ENCODE measurements around the gene HGF. TPM values are rescaled to one million over a fixed set of nuclear protein-coding genes. Genes with fewer than 3 reads are reported as not detected.
A peak's percentile ranks its signal among the peaks of the same experiment; 100 is the strongest.

HGF gene
- total RNA-seq, 1 experiment from 2014 or later: 0.16 TPM

GRCh38 chr7:81690251-81690650, 79.6 kb downstream of the HGF start:
- H3K27ac ChIP-seq: no peak overlapping the region
- H3K4me1 ChIP-seq: peaks cover 2% of the 10 kb centered on the region
- no peak for DNase-seq
- H3K36me3 ChIP-seq: no peaks in the 10 kb centered on the region
- no peaks in the 10 kb centered on the region for H3K9me3 ChIP-seq (replicated peaks)
- H3K27me3 ChIP-seq: no peaks in the 10 kb centered on the region
- H3K4me3 ChIP-seq: no peak overlapping the region

GRCh38 chr7:81688622-81689411, 81.0 kb downstream of the HGF start:
- Histone ChIP-seq H3K27me3 (no peaks in the 10 kb centered on the region), H3K4me1 (peaks cover 7% of the 10 kb centered on the region), H3K9me3 (replicated peaks) (no peaks in the 10 kb centered on the region), H3K27ac (no peak overlapping the region), H3K36me3 (no peaks in the 10 kb centered on the region), H3K4me3 (no peak overlapping the region)
- DNase-seq: no peak

- Histone ChIP-seq H3K27me3 (no peaks in the 10 kb centered on the region), H3K4me1 (peaks cover 7% of the 10 kb centered on the region), H3K4me3 (no peak overlapping the region), H3K9me3 (replicated peaks) (no peaks in the 10 kb centered on the region), H3K27ac (no peak overlapping the region), H3K36me3 (no peaks in the 10 kb centered on the region)
- no peak for DNase-seq
These were observed 82.8 kb downstream of the HGF start for GRCh38 chr7:81687062-81687461.

GRCh38 chr7:81685270-81685868, 84.5 kb downstream of the HGF start:
- no peaks in the 10 kb centered on the region for H3K27me3 ChIP-seq
- no peaks in the 10 kb centered on the region for H3K36me3 ChIP-seq
- H3K27ac ChIP-seq: no peak overlapping the region
- H3K9me3 ChIP-seq (replicated peaks): no peaks in the 10 kb centered on the region
- no peak overlapping the region for H3K4me3 ChIP-seq
- peaks cover 7% of the 10 kb centered on the region for H3K4me1 ChIP-seq
- DNase-seq: no peak

- Histone ChIP-seq H3K9me3 (replicated peaks) (no peaks in the 10 kb centered on the region), H3K4me1 (peaks cover 7% of the 10 kb centered on the region), H3K27me3 (no peaks in the 10 kb centered on the region), H3K36me3 (no peaks in the 10 kb centered on the region), H3K27ac (no peak overlapping the region), H3K4me3 (no peak overlapping the region)
- DNase-seq: peak; percentile 97
These were observed 85.2 kb downstream of the HGF start for GRCh38 chr7:81684514-81685269.

- H3K27me3 ChIP-seq: no peaks in the 10 kb centered on the region
- H3K9me3 ChIP-seq (replicated peaks): no peaks in the 10 kb centered on the region
- H3K27ac ChIP-seq: no peak overlapping the region
- no peak overlapping the region for H3K4me3 ChIP-seq
- H3K36me3 ChIP-seq: no peaks in the 10 kb centered on the region
- no peak for DNase-seq
- H3K4me1 ChIP-seq: peaks cover 7% of the 10 kb centered on the region
These were observed 85.8 kb downstream of the HGF start for GRCh38 chr7:81684033-81684432.

GRCh38 chr7:81682873-81683272, 87.0 kb downstream of the HGF start:
- Histone ChIP-seq H3K9me3 (replicated peaks) (no peaks in the 10 kb centered on the region), H3K27ac (no peak overlapping the region), H3K4me1 (peaks cover 7% of the 10 kb centered on the region), H3K4me3 (no peak overlapping the region), H3K36me3 (no peaks in the 10 kb centered on the region), H3K27me3 (no peaks in the 10 kb centered on the region)
- DNase-seq: no peak

- Histone ChIP-seq H3K36me3 (no peaks in the 10 kb centered on the region), H3K27me3 (no peaks in the 10 kb centered on the region), H3K4me3 (no peak overlapping the region), H3K27ac (no peak overlapping the region), H3K4me1 (peaks cover 4% of the 10 kb centered on the region), H3K9me3 (replicated peaks) (no peaks in the 10 kb centered on the region)
- no peak for DNase-seq
These were observed 89.7 kb downstream of the HGF start for GRCh38 chr7:81680120-81680519.

GRCh38 chr7:81676813-81677212, 93.0 kb downstream of the HGF start:
- peaks cover 6% of the 10 kb centered on the region for H3K4me1 ChIP-seq
- peak in 1 of 2 experiments; percentile 16 for DNase-seq
- no peaks in the 10 kb centered on the region for H3K36me3 ChIP-seq
- H3K27ac ChIP-seq: no peak overlapping the region
- no peaks in the 10 kb centered on the region for H3K27me3 ChIP-seq
- 0 out of 2 replicates have a peak, but pooled peaks cover 2% of the 10 kb centered on the region for H3K9me3 ChIP-seq (replicated peaks)
- H3K4me3 ChIP-seq: no peak overlapping the region

- DNase-seq: no peak
- no peak overlapping the region for H3K4me3 ChIP-seq
- H3K4me1 ChIP-seq: peaks cover 6% of the 10 kb centered on the region
These were observed 93.6 kb downstream of the HGF start for GRCh38 chr7:81676105-81676811.

GRCh38 chr7:81674431-81674830, 95.4 kb downstream of the HGF start:
- no peak overlapping the region for H3K4me3 ChIP-seq
- 0 out of 2 replicates have a peak, but pooled peaks cover 2% of the 10 kb centered on the region for H3K9me3 ChIP-seq (replicated peaks)
- no peak overlapping the region for H3K27ac ChIP-seq
- H3K4me1 ChIP-seq: peaks cover 6% of the 10 kb centered on the region
- no peak for DNase-seq
- H3K36me3 ChIP-seq: no peaks in the 10 kb centered on the region
- H3K27me3 ChIP-seq: no peaks in the 10 kb centered on the region

More at GRCh38 chr7:81676105-81676811, 93.6 kb downstream of the HGF start:
- Histone ChIP-seq H3K9me3 (replicated peaks) (0 out of 2 replicates have a peak, but pooled peaks cover 2% of the 10 kb centered on the region), H3K27ac (no peak overlapping the region), H3K36me3 (no peaks in the 10 kb centered on the region), H3K27me3 (no peaks in the 10 kb centered on the region)

- H3K9me3 ChIP-seq (replicated peaks): 0 out of 2 replicates have a peak, but pooled peaks cover 2% of the 10 kb centered on the region
- no peak overlapping the region for H3K27ac ChIP-seq
- H3K4me1 ChIP-seq: peaks cover 6% of the 10 kb centered on the region
- no peaks in the 10 kb centered on the region for H3K36me3 ChIP-seq
- peak; percentile 21 to 69 for DNase-seq
- H3K27me3 ChIP-seq: no peaks in the 10 kb centered on the region
- no peak overlapping the region for H3K4me3 ChIP-seq
These were observed 97.0 kb downstream of the HGF start for GRCh38 chr7:81672872-81673271.

GRCh38 chr7:81669476-81670105, 100.3 kb downstream of the HGF start:
- Histone ChIP-seq H3K27ac (no peak overlapping the region), H3K27me3 (no peaks in the 10 kb centered on the region), H3K4me1 (peaks cover 9% of the 10 kb centered on the region), H3K36me3 (no peaks in the 10 kb centered on the region), H3K9me3 (replicated peaks) (0 out of 2 replicates have a peak, but pooled peaks cover 2% of the 10 kb centered on the region), H3K4me3 (no peak overlapping the region)
- no peak for DNase-seq

- H3K4me1 ChIP-seq: 0 out of 2 replicates have a peak, but pooled peaks cover 3% of the 10 kb centered on the region
- no peak overlapping the region for H3K27ac ChIP-seq
- H3K36me3 ChIP-seq: no peaks in the 10 kb centered on the region
- no peak overlapping the region for H3K4me3 ChIP-seq
- H3K27me3 ChIP-seq: no peaks in the 10 kb centered on the region
- H3K9me3 ChIP-seq (replicated peaks): no peaks in the 10 kb centered on the region
- DNase-seq: no peak
These were observed 103.6 kb downstream of the HGF start for GRCh38 chr7:81666209-81666608.

All from SJCRH30 (cell line).